CD4-positive, alpha-beta memory T cell (primary cell): Measurements from ENCODE around the gene PLA2G4A. TPM values are rescaled to one million over a fixed set of nuclear protein-coding genes. Genes with fewer than 3 reads are reported as not detected.
A peak's percentile ranks its signal among the peaks of the same experiment; 100 is the strongest.
"Not testable (repeated sequence)": the region's sequence is repeated elsewhere in the genome, so short reads cannot be mapped to it uniquely, and the experiment has no call there.

Experiments used
- CTCF ChIA-PET: fragments of 350-600 bp; sonication (Branson Sonifier 250); formaldehyde crosslinking; loops from one replicate; lab custom pipeline; 2021; ENCODE audit warnings: inconsistent platforms; ENCODE audit not compliant: partially characterized antibody; lab: Charles Lee
- POLR2A ChIA-PET: fragments of 350-600 bp; sonication (Branson Sonifier 250); formaldehyde crosslinking; loops from one replicate; lab custom pipeline; 2021; ENCODE audit not compliant: partially characterized antibody; lab: Charles Lee
- DNase-seq, 5 donors: peaks; one replicate each; pipeline versions ENCODE4 v3.0.0 to v3.0.0-alpha.2; 2020 to 2022; ENCODE audit warnings: mixed read lengths in 1 of 5
- H3K27ac ChIP-seq: one replicate; pipeline ENCODE4 v1.7.0; 2013; ENCODE audit warnings: low read depth, low read length
- H3K27me3 ChIP-seq: 2 replicates; pipeline ENCODE4 v1.7.0; 2013; ENCODE audit warnings: mild to moderate bottlenecking, low read length, moderate library complexity; ENCODE audit not compliant: insufficient read depth
- H3K36me3 ChIP-seq: 2 replicates; pipeline ENCODE4 v1.7.0; 2013; ENCODE audit warnings: mild to moderate bottlenecking, low read length, moderate library complexity; ENCODE audit not compliant: insufficient read depth
- H3K4me1 ChIP-seq: 2 replicates; pipeline ENCODE4 v1.7.0; 2013; ENCODE audit warnings: mild to moderate bottlenecking, low read length, moderate library complexity; ENCODE audit not compliant: insufficient read depth
- H3K4me3 ChIP-seq, 2 donors: one replicate each; pipeline ENCODE4 v1.7.0; 2013; ENCODE audit warnings: low read length in 2 of 2, mild to moderate bottlenecking in 1 of 2
- H3K9me3 ChIP-seq, 2 donors: one replicate each; pipeline ENCODE4 v1.7.0; 2013; ENCODE audit warnings: low read length in 2 of 2, control low read depth in 1 of 2; ENCODE audit not compliant: control insufficient read depth in 1 of 2
- H3K27ac Mint-ChIP-seq, 7 donors: one replicate each; pipeline ENCODE4 v1.8.0; 2020 to 2021; ENCODE audit warnings: mixed read lengths in 7 of 7, mild to moderate bottlenecking in 6 of 7, inconsistent platforms in 3 of 7, moderate library complexity in 3 of 7
- H3K27me3 Mint-ChIP-seq, 2 donors: one replicate each; pipeline ENCODE4 v1.8.0; 2020 to 2021; ENCODE audit warnings: mixed read lengths in 2 of 2
- H3K36me3 Mint-ChIP-seq, 2 donors: one replicate each; pipeline ENCODE4 v1.8.0; 2020 to 2021; ENCODE audit warnings: mixed read lengths in 2 of 2, inconsistent platforms in 1 of 2, mild to moderate bottlenecking in 1 of 2
- H3K4me1 Mint-ChIP-seq, 4 donors: one replicate each; pipeline ENCODE4 v1.8.0; 2020 to 2021; ENCODE audit warnings: mixed read lengths in 4 of 4, mild to moderate bottlenecking in 1 of 4
- H3K4me3 Mint-ChIP-seq, 8 donors: one replicate each; pipeline ENCODE4 v1.8.0; 2020 to 2021; ENCODE audit warnings: mixed read lengths in 8 of 8, mild to moderate bottlenecking in 7 of 8, moderate library complexity in 6 of 8, inconsistent platforms in 3 of 8
- H3K9me3 Mint-ChIP-seq, 8 donors: one replicate each; pipeline ENCODE4 v1.8.0; 2020 to 2021; ENCODE audit warnings: mixed read lengths in 8 of 8, mild to moderate bottlenecking in 5 of 8, inconsistent platforms in 3 of 8, moderate library complexity in 1 of 8
- intact Hi-C: fragments of 100-400 bp; cut with micrococcal nuclease; formaldehyde crosslinking; loops from one replicate; pipeline ENCODE4 v1.15.1; 2023
- polyA plus RNA-seq, 2 donors: library from polyadenylated mRNA; unstranded; fragments of 300-500 nt; fragmentation: Illumina TruSeq; gene quantifications; one replicate each; pipeline ENCODE4 v1.2.3, GENCODE V29; 2021
- total RNA-seq, 2 experiments: library from RNA; stranded (reverse); gene quantifications; one replicate each; pipeline ENCODE4 v1.2.3, GENCODE V29; 2021

The PLA2G4A gene
- total and polyA plus RNA-seq, 4 experiments from 2014 or later: 0.25 to 0.32 TPM; not detected in 2

DNA sequence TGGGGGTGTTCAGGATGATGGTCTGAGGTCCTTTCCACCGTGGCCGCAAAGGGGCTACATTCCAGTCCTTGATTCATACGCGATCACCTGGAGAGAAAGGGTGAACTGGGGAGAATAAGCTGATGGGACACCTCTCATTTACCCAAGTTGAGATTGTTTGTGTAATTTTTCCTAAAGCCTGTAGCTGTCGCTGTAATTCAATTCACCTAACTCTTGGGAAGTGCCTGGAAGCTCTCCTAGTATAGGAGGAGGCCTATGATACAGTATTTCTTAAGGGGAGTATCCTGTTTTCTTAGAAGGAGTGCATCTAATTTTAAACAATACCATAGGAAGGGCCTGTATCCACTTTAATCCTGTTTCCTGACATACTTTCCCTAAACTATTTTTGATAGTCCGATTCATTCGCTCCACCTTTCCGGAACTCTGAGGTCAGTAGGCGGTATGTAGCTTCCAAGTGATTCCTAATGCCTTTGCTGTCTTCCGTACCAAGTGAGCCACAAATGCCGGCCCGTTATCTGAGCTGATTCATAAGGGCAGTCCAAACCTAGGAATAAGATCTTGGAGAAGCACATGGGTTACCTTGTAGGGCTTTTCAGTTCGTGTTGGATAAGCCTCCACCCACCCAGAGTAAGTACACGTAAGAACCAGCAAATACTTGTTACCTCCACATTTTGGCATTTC lies 88.5 kb downstream of the PLA2G4A start:
- H3K27me3 ChIP-seq, H3K4me1 Mint-ChIP-seq, DNase-seq, H3K27ac Mint-ChIP-seq, H3K9me3 ChIP-seq, CTCF ChIA-PET, H3K27ac ChIP-seq, H3K9me3 Mint-ChIP-seq, POLR2A ChIA-PET, H3K4me3 ChIP-seq, intact Hi-C loops, H3K4me3 Mint-ChIP-seq, H3K4me1 ChIP-seq, H3K36me3 Mint-ChIP-seq, H3K27me3 Mint-ChIP-seq, H3K36me3 ChIP-seq: not testable (repeated sequence)

GRCh38 chr1:186921386-186921785 lies 92.6 kb downstream of the PLA2G4A start:
- POLR2A ChIA-PET, H3K4me3 Mint-ChIP-seq, intact Hi-C loops, H3K27me3 Mint-ChIP-seq, H3K27ac ChIP-seq, H3K9me3 Mint-ChIP-seq, H3K36me3 Mint-ChIP-seq, H3K27ac Mint-ChIP-seq, CTCF ChIA-PET, H3K9me3 ChIP-seq, H3K27me3 ChIP-seq, H3K4me1 ChIP-seq, DNase-seq, H3K36me3 ChIP-seq, H3K4me1 Mint-ChIP-seq, H3K4me3 ChIP-seq: not testable (repeated sequence)

- H3K4me1 Mint-ChIP-seq, H3K27ac ChIP-seq, H3K27me3 Mint-ChIP-seq, H3K27me3 ChIP-seq, H3K9me3 Mint-ChIP-seq, DNase-seq, POLR2A ChIA-PET, H3K4me3 ChIP-seq, H3K9me3 ChIP-seq, H3K36me3 ChIP-seq, intact Hi-C loops, CTCF ChIA-PET, H3K4me3 Mint-ChIP-seq, H3K4me1 ChIP-seq, H3K36me3 Mint-ChIP-seq: not testable (repeated sequence)
- peak overlapping the region in 1 of 7 donors; percentile 30 for H3K27ac Mint-ChIP-seq
Measured at GRCh38 chr1:186922814-186923213, 94.1 kb downstream of the PLA2G4A start.

DNA sequence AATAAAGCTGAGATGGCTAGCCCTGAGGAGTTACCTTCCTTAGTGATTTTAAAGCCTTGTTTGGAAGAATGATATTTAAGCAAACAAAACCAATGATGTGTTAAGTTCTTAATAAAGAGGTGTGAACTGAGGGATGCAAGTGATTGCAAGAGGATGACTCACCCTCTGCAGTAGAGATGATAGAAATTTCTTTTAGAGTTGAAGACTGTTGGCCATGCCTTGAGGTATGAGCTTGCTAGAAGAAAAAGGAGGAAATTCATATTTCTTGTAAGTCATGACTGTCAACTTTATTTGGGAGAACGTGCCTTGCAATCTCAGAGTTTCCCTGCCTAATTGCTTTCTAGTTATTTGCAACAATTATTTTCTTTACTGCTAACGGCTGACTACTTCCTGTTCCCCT lies 94.7 kb downstream of the PLA2G4A start:
- POLR2A ChIA-PET: no interaction called here
- Histone ChIP-seq H3K4me3 (no peak overlapping the region), H3K36me3 (no peaks in the 10 kb centered on the region), H3K27me3 (no peaks in the 10 kb centered on the region), H3K9me3 (no peaks in the 10 kb centered on the region), H3K27ac (no peak overlapping the region), H3K4me1 (no peaks in the 10 kb centered on the region)
- H3K4me3 Mint-ChIP-seq: no peak overlapping the region
- H3K27ac Mint-ChIP-seq: no peak overlapping the region
- no peaks in the 10 kb centered on the region for H3K4me1 Mint-ChIP-seq
- H3K36me3 Mint-ChIP-seq: no peaks in the 10 kb centered on the region
- no peak for DNase-seq
- H3K27me3 Mint-ChIP-seq: no peaks in the 10 kb centered on the region
- intact Hi-C loops: no loop called here
- H3K9me3 Mint-ChIP-seq: peaks cover 0 to 5% (median under 1%) of the 10 kb centered on the region in 8 donors
- CTCF ChIA-PET: no interaction called here

DNA sequence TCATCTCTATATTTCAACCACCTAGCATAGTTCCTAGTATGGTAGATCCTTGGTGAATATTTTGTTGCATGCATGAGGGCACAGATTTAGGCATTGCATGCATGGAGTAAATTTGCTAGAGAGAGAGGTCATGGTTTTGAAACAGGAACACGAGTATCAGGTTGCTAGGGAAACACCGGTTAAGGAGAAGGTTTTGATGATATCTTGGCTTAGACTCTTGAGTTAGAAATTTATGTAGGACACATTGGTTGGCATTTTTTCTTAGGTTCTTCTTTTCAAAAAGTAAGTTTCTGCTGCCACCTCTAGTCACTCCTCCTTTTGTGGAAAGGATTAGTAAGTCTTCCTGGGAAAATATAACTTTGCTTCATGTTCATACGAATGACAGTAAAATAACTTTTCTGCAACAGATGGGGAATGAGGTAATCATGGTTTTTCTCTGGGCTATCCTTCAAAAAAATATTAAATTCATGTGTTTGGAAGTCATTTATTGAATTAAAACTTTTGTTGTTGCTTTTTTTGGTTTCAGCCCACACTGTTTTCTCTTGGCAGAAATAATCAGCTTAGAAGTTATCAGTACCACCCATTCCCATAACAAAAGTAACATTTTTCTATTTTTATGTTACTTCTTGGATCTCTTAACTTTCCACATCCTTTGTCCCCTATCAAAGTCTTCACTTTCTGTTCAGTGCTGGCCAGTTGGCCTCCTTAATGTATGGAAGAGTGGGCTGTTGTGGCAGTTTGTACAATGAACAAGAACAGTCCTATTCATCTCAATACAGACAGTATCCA lies 97.3 kb downstream of the PLA2G4A start:
- Mint-ChIP-seq H3K36me3 (no peaks in the 10 kb centered on the region), H3K27me3 (no peaks in the 10 kb centered on the region), H3K4me3 (no peak overlapping the region), H3K4me1 (no peaks in the 10 kb centered on the region), H3K9me3 (peaks cover 0 to 5% (median 0%) of the 10 kb centered on the region in 8 donors), H3K27ac (no peak overlapping the region)
- no peaks in the 10 kb centered on the region for H3K27me3 ChIP-seq
- POLR2A ChIA-PET: no interaction called here
- H3K4me3 ChIP-seq: no peak overlapping the region
- DNase-seq: no peak
- CTCF ChIA-PET: no interaction called here
- intact Hi-C loops: no loop called here
- H3K4me1 ChIP-seq: no peaks in the 10 kb centered on the region
- H3K9me3 ChIP-seq: no peaks in the 10 kb centered on the region
- no peak overlapping the region for H3K27ac ChIP-seq
- H3K36me3 ChIP-seq: no peaks in the 10 kb centered on the region

DNA sequence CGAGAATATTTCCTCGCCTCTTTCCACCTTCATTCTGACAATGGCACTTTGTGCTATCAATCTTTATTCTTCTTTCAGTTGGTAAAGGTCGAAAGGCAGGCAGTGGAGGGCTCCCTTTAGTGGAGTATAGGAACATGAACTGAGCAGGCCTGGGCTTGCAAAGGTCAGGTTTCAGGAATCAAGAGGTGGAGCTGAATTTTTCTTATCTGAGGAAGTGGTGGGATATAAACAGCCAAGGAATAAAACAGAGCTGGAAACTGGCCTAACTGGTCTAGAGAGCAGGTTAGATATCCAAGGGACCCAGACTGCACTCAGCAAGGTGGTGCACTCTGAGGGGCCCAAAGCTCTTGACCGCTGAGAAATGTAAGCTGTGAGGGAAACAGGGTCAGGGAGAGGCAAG lies 99.1 kb downstream of the PLA2G4A start:
- H3K9me3 Mint-ChIP-seq: peaks cover 0 to 3% (median 0%) of the 10 kb centered on the region in 8 donors
- no peak overlapping the region for H3K4me3 ChIP-seq
- no peaks in the 10 kb centered on the region for H3K27me3 ChIP-seq
- POLR2A ChIA-PET: no interaction called here
- DNase-seq: no peak
- intact Hi-C loops: no loop called here
- no peak overlapping the region for H3K27ac ChIP-seq
- no peak overlapping the region for H3K4me3 Mint-ChIP-seq
- no peaks in the 10 kb centered on the region for H3K9me3 ChIP-seq
- H3K36me3 Mint-ChIP-seq: no peaks in the 10 kb centered on the region
- no peak overlapping the region for H3K27ac Mint-ChIP-seq
- H3K27me3 Mint-ChIP-seq: no peaks in the 10 kb centered on the region
- CTCF ChIA-PET: no interaction called here
- H3K4me1 ChIP-seq: no peaks in the 10 kb centered on the region
- no peaks in the 10 kb centered on the region for H3K36me3 ChIP-seq
- no peaks in the 10 kb centered on the region for H3K4me1 Mint-ChIP-seq

GRCh38 chr1:186930238-186930637 lies 101.5 kb downstream of the PLA2G4A start:
- intact Hi-C loops: no loop called here
- peaks cover 0 to 2% (median 0%) of the 10 kb centered on the region in 8 donors for H3K9me3 Mint-ChIP-seq
- H3K9me3 ChIP-seq: no peaks in the 10 kb centered on the region
- no peak overlapping the region for H3K27ac ChIP-seq
- H3K36me3 Mint-ChIP-seq: no peaks in the 10 kb centered on the region
- H3K27ac Mint-ChIP-seq: no peak overlapping the region
- no peaks in the 10 kb centered on the region for H3K4me1 ChIP-seq
- no peaks in the 10 kb centered on the region for H3K27me3 Mint-ChIP-seq
- no peak overlapping the region for H3K4me3 Mint-ChIP-seq
- H3K4me1 Mint-ChIP-seq: no peaks in the 10 kb centered on the region
- H3K27me3 ChIP-seq: no peaks in the 10 kb centered on the region
- no peak overlapping the region for H3K4me3 ChIP-seq
- no peaks in the 10 kb centered on the region for H3K36me3 ChIP-seq
- DNase-seq: no peak
- ChIA-PET POLR2A (no interaction called here), CTCF (no interaction called here)
